ENCODE data around the gene APOBEC3G. TPM values are rescaled to one million over a fixed set of nuclear protein-coding genes. Genes with fewer than 3 reads are reported as not detected.

APOBEC3G gene
- total and polyA plus RNA-seq, 10 of the 15 experiments (the other 5 are each of a cell fraction or from before 2014, with no cell fraction given), result 103 to 232 (median 152) TPM

DNA sequence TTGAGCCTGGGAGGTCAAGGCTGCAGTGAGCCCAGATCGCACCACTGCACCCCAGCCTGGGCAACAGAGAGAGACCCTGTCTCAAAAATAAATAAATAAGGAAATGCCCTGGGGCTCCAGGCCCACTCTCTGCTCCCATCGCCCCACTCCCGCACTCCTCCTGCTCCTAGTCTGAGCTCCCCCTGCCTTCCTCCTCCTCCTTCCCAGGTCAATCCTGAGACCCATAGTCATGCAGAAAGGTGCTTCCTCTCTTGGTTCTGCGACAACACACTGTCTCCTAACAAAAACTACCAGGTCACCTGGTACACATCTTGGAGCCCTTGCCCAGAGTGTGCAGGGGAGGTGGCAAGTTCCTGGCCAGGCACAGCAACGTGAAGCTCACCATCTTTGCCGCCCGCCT lies 6.9 kb upstream of the APOBEC3G start:
- ChIA-PET RAD21 (ENCODE audit: unreplicated experiment) (interaction anchor here (1.2 kb wide), 1 partner anchor 29 kb away, joined by 5 read pairs; no protein-coding TSS in a partner anchor), SMC1A (ENCODE audit: uncharacterized antibody, unreplicated experiment) (interaction anchor here (0.6 kb wide), 1 partner anchor 51 kb away, joined by 3 read pairs; no protein-coding TSS in a partner anchor), CTCF (interaction anchor here (0.8 to 1.1 kb wide), 2 partner anchors 42 to 48 kb away, joined by 4 to 5 read pairs; no protein-coding TSS in a partner anchor), POLR2A (no interaction called here)
- TF ChIP-seq, protein P1, sequence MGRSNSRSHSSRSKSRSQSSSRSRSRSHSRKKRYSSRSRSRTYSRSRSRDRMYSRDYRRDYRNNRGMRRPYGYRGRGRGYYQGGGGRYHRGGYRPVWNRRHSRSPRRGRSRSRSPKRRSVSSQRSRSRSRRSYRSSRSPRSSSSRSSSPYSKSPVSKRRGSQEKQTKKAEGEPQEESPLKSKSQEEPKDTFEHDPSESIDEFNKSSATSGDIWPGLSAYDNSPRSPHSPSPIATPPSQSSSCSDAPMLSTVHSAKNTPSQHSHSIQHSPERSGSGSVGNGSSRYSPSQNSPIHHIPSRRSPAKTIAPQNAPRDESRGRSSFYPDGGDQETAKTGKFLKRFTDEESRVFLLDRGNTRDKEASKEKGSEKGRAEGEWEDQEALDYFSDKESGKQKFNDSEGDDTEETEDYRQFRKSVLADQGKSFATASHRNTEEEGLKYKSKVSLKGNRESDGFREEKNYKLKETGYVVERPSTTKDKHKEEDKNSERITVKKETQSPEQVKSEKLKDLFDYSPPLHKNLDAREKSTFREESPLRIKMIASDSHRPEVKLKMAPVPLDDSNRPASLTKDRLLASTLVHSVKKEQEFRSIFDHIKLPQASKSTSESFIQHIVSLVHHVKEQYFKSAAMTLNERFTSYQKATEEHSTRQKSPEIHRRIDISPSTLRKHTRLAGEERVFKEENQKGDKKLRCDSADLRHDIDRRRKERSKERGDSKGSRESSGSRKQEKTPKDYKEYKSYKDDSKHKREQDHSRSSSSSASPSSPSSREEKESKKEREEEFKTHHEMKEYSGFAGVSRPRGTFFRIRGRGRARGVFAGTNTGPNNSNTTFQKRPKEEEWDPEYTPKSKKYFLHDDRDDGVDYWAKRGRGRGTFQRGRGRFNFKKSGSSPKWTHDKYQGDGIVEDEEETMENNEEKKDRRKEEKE (IDR thresholded peaks at IDR 0.05), result no peak
- no peak for TF ChIP-seq SREBF1 (IDR thresholded peaks at IDR 0.05; ENCODE audit: low read length)
- TF ChIP-seq NFYA (IDR thresholded peaks at IDR 0.05; ENCODE audit: borderline replicate concordance, low read depth, low read length), result no peak
- TF ChIP-seq ZZZ3 (IDR thresholded peaks at IDR 0.05; ENCODE audit: control insufficient read depth, insufficient read length, low read depth), result no peak
- TF ChIP-seq MXI1 (IDR thresholded peaks at IDR 0.05; ENCODE audit: low read depth, low read length), result no peak
- TF ChIP-seq RAD21 (IDR thresholded peaks at IDR 0.05; ENCODE audit: insufficient read depth, low read depth, low read length), result no peak
- no peak for TF ChIP-seq NR2C1 (IDR thresholded peaks at IDR 0.05)
- TF ChIP-seq, protein P2, sequence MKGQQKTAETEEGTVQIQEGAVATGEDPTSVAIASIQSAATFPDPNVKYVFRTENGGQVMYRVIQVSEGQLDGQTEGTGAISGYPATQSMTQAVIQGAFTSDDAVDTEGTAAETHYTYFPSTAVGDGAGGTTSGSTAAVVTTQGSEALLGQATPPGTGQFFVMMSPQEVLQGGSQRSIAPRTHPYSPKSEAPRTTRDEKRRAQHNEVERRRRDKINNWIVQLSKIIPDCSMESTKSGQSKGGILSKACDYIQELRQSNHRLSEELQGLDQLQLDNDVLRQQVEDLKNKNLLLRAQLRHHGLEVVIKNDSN (IDR thresholded peaks at IDR 0.05; ENCODE audit: borderline replicate concordance, extremely low read length, insufficient read depth, low read depth, low read length), result no peak
- TF ChIP-seq, protein P3, sequence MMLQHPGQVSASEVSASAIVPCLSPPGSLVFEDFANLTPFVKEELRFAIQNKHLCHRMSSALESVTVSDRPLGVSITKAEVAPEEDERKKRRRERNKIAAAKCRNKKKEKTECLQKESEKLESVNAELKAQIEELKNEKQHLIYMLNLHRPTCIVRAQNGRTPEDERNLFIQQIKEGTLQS (IDR thresholded peaks at IDR 0.05; ENCODE audit: borderline replicate concordance, extremely low read depth, low read depth, low read length), result no peak
- TF ChIP-seq CTCF (IDR thresholded peaks at IDR 0.05 in 2 of 3, conservative IDR thresholded peaks at IDR 0.05 in 1 of 3; ENCODE audit: control insufficient read depth in 2 of 3, extremely low read depth in 1 of 3, insufficient read depth in 1 of 3, low read depth in 3 of 3, low read length in 3 of 3), result no peak
- no peak for TF ChIP-seq MTA3 (IDR thresholded peaks at IDR 0.05; ENCODE audit: borderline replicate concordance, low read length)
- no peak for TF ChIP-seq RUNX3 (IDR thresholded peaks at IDR 0.05; ENCODE audit: low read length)
- no peak for TF ChIP-seq SREBF2 (IDR thresholded peaks at IDR 0.05; ENCODE audit: low read length)
- no peak for TF ChIP-seq RCOR1 (conservative IDR thresholded peaks at IDR 0.05; ENCODE audit: low read depth, low read length)
- no peak for TF ChIP-seq BCL11A (IDR thresholded peaks at IDR 0.05; ENCODE audit: low read depth, low read length)
- no peak for TF ChIP-seq RBBP5 (conservative IDR thresholded peaks at IDR 0.05)
- WGBS (ENCODE audit: insufficient coverage, insufficient replicate concordance, low lambda C conversion rate, missing lambda C conversion rate), result 86% methylated on average over 6 of the region's 7 CpGs
- intact Hi-C loops (cut with micrococcal nuclease; ENCODE audit: unreplicated experiment) (no loop called here), in situ Hi-C loops (cut with MboI) (no loop called here)
- Histone ChIP-seq H2AFZ (ENCODE audit: control insufficient read depth, low read depth, low read length) (no peak overlapping the region), H3K79me2 (ENCODE audit: control insufficient read depth, insufficient read depth, low read length) (peaks cover 16% of the 10 kb centered on the region), H3K4me3 (no peak overlapping the region), H3K4me1 (ENCODE audit: control insufficient read depth, insufficient read depth, low read length) (peaks cover 59% of the 10 kb centered on the region), H3K9ac (ENCODE audit: control insufficient read depth, insufficient read depth, low read length) (no peak overlapping the region), H3K27me3 (replicated peaks in 1 of 2; ENCODE audit: control insufficient read depth in 2 of 2, insufficient read depth in 2 of 2, low read length in 1 of 2) (no peaks in the 10 kb centered on the region), H3K9me3 (replicated peaks; ENCODE audit: control insufficient read depth, insufficient read depth, low read length) (no peaks in the 10 kb centered on the region), H3K27ac (ENCODE audit: control insufficient read depth, insufficient read depth) (no peak overlapping the region), H4K20me1 (ENCODE audit: control insufficient read depth, insufficient read depth) (no peaks in the 10 kb centered on the region), H3K4me2 (ENCODE audit: control insufficient read depth, insufficient read depth) (no peak overlapping the region), H3K36me3 (ENCODE audit: control insufficient read depth in 2 of 2, insufficient read depth in 2 of 2, low read length in 1 of 2) (peaks cover 0 to 2% of the 10 kb centered on the region in 2 experiments; a peak in 1 of 4 replicates)
- FAIRE-seq (no peak), DNase-seq (ENCODE audit: low read depth, low spot score) (no peak), ATAC-seq (no peak)
- no TSS peak for BruUV-seq (replicated peaks)
